ENCODE results near the gene SMIM36.
"Not testable (repeated sequence)": the region's sequence is repeated elsewhere in the genome, so short reads cannot be mapped to it uniquely, and the experiment has no call there.

The SMIM36 gene

GRCh38 chr17:55414983-55415382, 96.3 kb downstream of the SMIM36 start:
- DNase-seq (ENCODE audit: low read depth in 2 of 2), result no peak

GRCh38 chr17:55413825-55414489, 97.3 kb downstream of the SMIM36 start:
- no peak for DNase-seq (ENCODE audit: low read depth in 2 of 2)

- DNase-seq (ENCODE audit: low read depth in 2 of 2), result no peak
Observed at GRCh38 chr17:55411463-55411855, 99.8 kb downstream of the SMIM36 start.

- DNase-seq (ENCODE audit: low read depth in 2 of 2), result no peak
Observed at GRCh38 chr17:55410722-55411462, 100.4 kb downstream of the SMIM36 start.

GRCh38 chr17:55409030-55409800, 102.0 kb downstream of the SMIM36 start:
- DNase-seq (ENCODE audit: low read depth in 2 of 2), result no peak

- no peak for DNase-seq (ENCODE audit: low read depth in 2 of 2)
Observed at GRCh38 chr17:55407641-55408566, 103.3 kb downstream of the SMIM36 start.

GRCh38 chr17:55405600-55405999, 105.7 kb downstream of the SMIM36 start:
- DNase-seq (ENCODE audit: low read depth in 2 of 2), result no peak

GRCh38 chr17:55404197-55404596, 107.1 kb downstream of the SMIM36 start:
- DNase-seq (ENCODE audit: low read depth in 2 of 2), result not testable (repeated sequence)

GRCh38 chr17:55402374-55402773, 108.9 kb downstream of the SMIM36 start:
- DNase-seq (ENCODE audit: low read depth in 2 of 2), result no peak

All from stimulated activated CD8-positive, alpha-beta memory T cell treated with anti-CD3 and anti-CD28 coated beads, Interleukin-2, amount 100 ng/mL, for 48 hours (primary cell).